HL-60 (cell line): ENCODE data around the gene PXMP4.

Experiments
- DNase-seq, 2 experiments: peaks; one replicate each; pipeline ENCODE4 v3.0.0-alpha.2; 2010 to 2020; ENCODE audit warnings: low read depth in 1 of 2, low spot score in 1 of 2
- H3K27ac ChIP-seq: fragments of 250-450 bp; sonication (Bioruptor Pico); replicated peaks from 2 replicates; pipeline ENCODE4 v1.5.1; 2020; ENCODE audit warnings: mild to moderate bottlenecking, moderate library complexity
- H3K27me3 ChIP-seq: fragments of 250-450 bp; sonication (Bioruptor Pico); 2 replicates; pipeline ENCODE4 v1.5.1; 2021; ENCODE audit warnings: mild to moderate bottlenecking, moderate library complexity; ENCODE audit not compliant: insufficient read depth, poor library complexity, severe bottlenecking
- H3K4me3 ChIP-seq: replicated peaks from 2 replicates; pipeline ENCODE4 v1.5.1; 2011; ENCODE audit warnings: mild to moderate bottlenecking, control low read depth, low read length; ENCODE audit not compliant: insufficient read depth
- GABPA ChIP-seq: IDR thresholded peaks from 2 replicates; pipeline ENCODE4 v1.6.1; 2012; ENCODE audit warnings: low read depth
- POLR2AphosphoS5 ChIP-seq: IDR thresholded peaks from 2 replicates; pipeline ENCODE4 v1.6.1; 2012; ENCODE audit warnings: low read depth
- SPI1 ChIP-seq: IDR thresholded peaks from 2 replicates; pipeline ENCODE4 v1.6.1; 2012; ENCODE audit warnings: low read depth, mild to moderate bottlenecking, borderline replicate concordance
- TF ChIP-seq, protein P1 (sequence below): IDR thresholded peaks from 2 replicates; pipeline ENCODE4 v1.6.1; 2012; ENCODE audit warnings: low read depth; ENCODE audit not compliant: insufficient replicate concordance
- TF ChIP-seq, protein P2 (sequence below): IDR thresholded peaks from one replicate; pipeline ENCODE4 v1.5.1; 2011; ENCODE audit warnings: low read length, control low read depth, inconsistent platforms; ENCODE audit not compliant: insufficient read depth

The PXMP4 gene

DNA sequence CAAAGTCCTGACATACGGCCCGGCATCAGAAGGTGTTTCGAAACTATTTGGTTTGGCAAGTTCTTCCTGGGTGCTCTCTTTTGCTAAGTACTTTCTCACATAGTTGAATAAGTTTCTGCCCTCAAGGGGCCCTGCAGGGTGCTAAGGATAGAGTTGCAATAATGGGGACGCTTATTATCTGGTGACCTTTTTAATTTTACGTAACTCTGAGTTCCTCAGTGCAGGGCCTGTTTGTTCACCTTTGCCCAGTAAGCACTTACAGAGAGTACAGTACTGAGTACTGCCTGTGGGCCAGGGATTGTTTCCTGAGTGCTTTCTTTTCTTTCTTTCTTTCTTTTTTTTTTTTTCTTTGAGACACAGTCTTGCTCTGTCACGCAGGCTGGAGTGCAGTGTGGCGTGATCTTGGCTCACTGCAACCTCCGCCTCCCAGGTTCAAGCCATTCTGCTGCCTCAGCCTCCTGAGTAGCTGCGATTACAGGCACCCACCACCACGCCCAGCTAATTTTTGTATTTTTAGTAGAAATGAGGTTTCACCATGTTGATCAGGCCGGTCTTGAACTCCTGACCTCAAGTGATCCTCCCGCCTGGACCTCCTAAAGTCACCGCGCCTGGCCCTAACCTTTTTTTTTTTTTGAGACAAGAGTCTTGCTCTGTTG is 4.5 kb upstream of the PXMP4 start:
- no peak for TF ChIP-seq GABPA
- TF ChIP-seq SPI1 = 0 out of 2 replicates have a peak, but pooled peaks have one; percentile 12
- Histone ChIP-seq H3K27me3 (no peaks in the 10 kb centered on the region), H3K4me3 (no peak overlapping the region), H3K27ac (peak overlapping the region; percentile 70)
- peak; percentile 93 to 98 for DNase-seq

DNA sequence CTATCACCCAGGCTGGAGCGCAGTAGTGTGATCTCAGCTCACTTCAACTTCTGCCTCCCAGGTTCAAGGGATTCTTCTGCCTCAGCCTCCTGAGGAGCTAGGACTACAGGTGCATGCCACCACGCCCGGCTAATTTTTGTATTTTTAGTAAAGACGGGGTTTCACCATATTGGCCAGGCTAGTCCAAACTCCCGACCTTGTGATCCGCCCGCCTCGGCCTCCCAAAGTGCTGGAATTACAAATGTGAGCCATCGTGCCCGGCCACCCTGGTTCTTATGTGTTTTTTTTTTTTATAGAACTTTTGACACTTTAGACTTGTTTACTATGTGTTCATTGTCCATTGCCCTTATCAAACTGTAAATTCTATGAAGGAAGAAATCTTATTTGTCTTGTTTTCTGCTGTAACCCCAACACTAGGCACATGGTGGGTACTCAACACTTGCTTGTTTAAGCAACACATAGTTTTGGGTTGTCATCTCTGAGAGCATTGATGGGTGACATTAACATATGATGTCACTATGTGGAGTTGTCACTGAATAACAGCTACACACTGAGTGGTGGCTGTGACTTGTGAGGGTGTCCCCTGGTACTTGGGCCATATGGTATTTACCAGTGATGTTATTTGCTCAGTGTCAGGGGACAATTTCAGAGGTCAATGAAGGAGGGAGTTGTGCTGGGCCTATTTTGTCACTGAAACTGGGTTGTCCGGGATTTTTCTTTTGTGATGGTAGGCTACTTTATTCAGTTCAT is 1.5 kb upstream of the PXMP4 start:
- TF ChIP-seq GABPA = no peak
- TF ChIP-seq, protein P1, sequence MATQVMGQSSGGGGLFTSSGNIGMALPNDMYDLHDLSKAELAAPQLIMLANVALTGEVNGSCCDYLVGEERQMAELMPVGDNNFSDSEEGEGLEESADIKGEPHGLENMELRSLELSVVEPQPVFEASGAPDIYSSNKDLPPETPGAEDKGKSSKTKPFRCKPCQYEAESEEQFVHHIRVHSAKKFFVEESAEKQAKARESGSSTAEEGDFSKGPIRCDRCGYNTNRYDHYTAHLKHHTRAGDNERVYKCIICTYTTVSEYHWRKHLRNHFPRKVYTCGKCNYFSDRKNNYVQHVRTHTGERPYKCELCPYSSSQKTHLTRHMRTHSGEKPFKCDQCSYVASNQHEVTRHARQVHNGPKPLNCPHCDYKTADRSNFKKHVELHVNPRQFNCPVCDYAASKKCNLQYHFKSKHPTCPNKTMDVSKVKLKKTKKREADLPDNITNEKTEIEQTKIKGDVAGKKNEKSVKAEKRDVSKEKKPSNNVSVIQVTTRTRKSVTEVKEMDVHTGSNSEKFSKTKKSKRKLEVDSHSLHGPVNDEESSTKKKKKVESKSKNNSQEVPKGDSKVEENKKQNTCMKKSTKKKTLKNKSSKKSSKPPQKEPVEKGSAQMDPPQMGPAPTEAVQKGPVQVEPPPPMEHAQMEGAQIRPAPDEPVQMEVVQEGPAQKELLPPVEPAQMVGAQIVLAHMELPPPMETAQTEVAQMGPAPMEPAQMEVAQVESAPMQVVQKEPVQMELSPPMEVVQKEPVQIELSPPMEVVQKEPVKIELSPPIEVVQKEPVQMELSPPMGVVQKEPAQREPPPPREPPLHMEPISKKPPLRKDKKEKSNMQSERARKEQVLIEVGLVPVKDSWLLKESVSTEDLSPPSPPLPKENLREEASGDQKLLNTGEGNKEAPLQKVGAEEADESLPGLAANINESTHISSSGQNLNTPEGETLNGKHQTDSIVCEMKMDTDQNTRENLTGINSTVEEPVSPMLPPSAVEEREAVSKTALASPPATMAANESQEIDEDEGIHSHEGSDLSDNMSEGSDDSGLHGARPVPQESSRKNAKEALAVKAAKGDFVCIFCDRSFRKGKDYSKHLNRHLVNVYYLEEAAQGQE = no peak
- no peak for TF ChIP-seq SPI1
- TF ChIP-seq, protein P2, sequence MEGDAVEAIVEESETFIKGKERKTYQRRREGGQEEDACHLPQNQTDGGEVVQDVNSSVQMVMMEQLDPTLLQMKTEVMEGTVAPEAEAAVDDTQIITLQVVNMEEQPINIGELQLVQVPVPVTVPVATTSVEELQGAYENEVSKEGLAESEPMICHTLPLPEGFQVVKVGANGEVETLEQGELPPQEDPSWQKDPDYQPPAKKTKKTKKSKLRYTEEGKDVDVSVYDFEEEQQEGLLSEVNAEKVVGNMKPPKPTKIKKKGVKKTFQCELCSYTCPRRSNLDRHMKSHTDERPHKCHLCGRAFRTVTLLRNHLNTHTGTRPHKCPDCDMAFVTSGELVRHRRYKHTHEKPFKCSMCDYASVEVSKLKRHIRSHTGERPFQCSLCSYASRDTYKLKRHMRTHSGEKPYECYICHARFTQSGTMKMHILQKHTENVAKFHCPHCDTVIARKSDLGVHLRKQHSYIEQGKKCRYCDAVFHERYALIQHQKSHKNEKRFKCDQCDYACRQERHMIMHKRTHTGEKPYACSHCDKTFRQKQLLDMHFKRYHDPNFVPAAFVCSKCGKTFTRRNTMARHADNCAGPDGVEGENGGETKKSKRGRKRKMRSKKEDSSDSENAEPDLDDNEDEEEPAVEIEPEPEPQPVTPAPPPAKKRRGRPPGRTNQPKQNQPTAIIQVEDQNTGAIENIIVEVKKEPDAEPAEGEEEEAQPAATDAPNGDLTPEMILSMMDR = no peak
- TF ChIP-seq POLR2AphosphoS5 = no peak
- Histone ChIP-seq H3K4me3 (no peak overlapping the region), H3K27ac (no peak overlapping the region), H3K27me3 (no peaks in the 10 kb centered on the region)
- no peak for DNase-seq

DNA sequence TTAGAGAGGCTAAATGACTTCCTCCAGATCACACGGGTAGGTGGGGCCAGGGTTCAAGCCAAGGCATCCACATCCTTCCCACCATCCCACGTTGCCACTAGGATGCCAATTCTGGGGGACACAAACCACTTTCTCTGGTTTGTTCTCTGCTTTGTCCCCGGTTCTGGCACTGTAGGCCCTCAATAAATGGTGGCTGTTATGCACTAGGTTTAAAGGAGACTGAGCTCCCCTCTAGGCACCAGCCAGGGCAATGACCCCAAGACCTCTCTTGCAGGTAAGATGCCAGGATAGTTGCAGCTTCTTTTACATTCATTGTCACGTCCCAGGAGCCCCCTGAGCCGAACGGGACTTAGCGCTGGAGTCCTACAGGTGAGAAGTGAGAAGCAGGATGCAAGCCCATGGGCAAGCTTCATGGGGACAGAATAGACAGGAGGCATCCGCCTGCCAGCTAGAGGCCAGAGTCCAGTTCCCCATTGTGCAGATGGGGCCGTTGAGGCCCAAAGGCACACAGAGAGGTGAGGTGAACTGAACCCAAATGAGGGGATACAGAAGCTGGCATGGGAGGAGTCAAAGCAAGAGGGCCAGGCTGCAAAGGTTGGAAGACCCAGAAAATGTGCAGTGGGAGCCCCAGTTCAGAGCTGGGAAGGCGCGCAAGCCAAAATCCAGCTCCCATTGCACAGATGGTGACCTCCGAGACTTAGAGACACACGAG is 677 bp downstream of the PXMP4 start:
- Histone ChIP-seq H3K27ac (peak overlapping the region; percentile 72), H3K4me3 (peak overlapping the region; percentile 54), H3K27me3 (no peaks in the 10 kb centered on the region)
- TF ChIP-seq POLR2AphosphoS5 (no peak), SPI1 (peak; percentile 9; the same call in 1 of the 2 replicates)
- TF ChIP-seq, protein P1 = no peak
- DNase-seq = peak in 1 of 2 experiments; percentile 9

DNA sequence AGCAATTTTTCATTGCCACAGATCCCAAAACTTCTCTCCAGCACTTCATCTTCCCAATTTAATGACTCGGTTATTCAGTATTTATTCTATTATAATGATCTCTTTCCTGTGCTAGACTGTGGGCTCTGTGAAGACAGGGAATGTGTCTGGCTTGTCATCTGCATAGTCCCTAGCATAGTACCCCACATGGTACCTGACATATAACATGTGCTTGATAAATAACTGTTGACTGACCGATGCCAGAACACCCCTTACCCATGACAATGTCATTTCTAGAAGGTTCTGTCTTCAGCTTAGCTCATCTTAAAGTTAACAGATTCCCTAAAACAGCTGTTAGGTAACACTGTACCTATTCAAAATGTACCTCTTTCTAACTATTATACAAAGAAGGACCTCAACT is 3.6 kb downstream of the PXMP4 start:
- no peak overlapping the region for H3K4me3 ChIP-seq
- no peaks in the 10 kb centered on the region for H3K27me3 ChIP-seq
- TF ChIP-seq, protein P2 = no peak
- TF ChIP-seq POLR2AphosphoS5 (no peak), GABPA (no peak), SPI1 (no peak)
- TF ChIP-seq, protein P1 = no peak
- H3K27ac ChIP-seq = no peak overlapping the region
- DNase-seq = no peak
